NCI-H82 (cell line): Measurements from ENCODE around the gene SESTD1.

ENCODE experiments used
- DNase-seq: peaks from one replicate; lab custom pipeline; 2025; lab: John Stamatoyannopoulos, UW

The SESTD1 gene

GRCh38 chr2:179106342-179106675 is 158.3 kb downstream of the SESTD1 start:
- no peak for DNase-seq

GRCh38 chr2:179104736-179105135 is 159.9 kb downstream of the SESTD1 start:
- DNase-seq, result no peak

GRCh38 chr2:179098080-179098689 is 166.4 kb downstream of the SESTD1 start:
- DNase-seq, result no peak

GRCh38 chr2:179097131-179097530 is 167.5 kb downstream of the SESTD1 start:
- no peak for DNase-seq

GRCh38 chr2:179096090-179096489 is 168.5 kb downstream of the SESTD1 start:
- no peak for DNase-seq

- peak; percentile 12 for DNase-seq
Measured at GRCh38 chr2:179092912-179093311, 171.7 kb downstream of the SESTD1 start.

GRCh38 chr2:179082697-179083096 is 181.9 kb downstream of the SESTD1 start:
- no peak for DNase-seq

GRCh38 chr2:179081954-179082353 is 182.7 kb downstream of the SESTD1 start:
- DNase-seq, result no peak

GRCh38 chr2:179072527-179072926 is 192.1 kb downstream of the SESTD1 start:
- no peak for DNase-seq

- no peak for DNase-seq
Measured at GRCh38 chr2:179071810-179072355, 192.7 kb downstream of the SESTD1 start.

GRCh38 chr2:179070895-179071294 is 193.7 kb downstream of the SESTD1 start:
- DNase-seq, result no peak

GRCh38 chr2:179069685-179070084 is 194.9 kb downstream of the SESTD1 start:
- no peak for DNase-seq

- no peak for DNase-seq
Measured at GRCh38 chr2:179068991-179069643, 195.5 kb downstream of the SESTD1 start.

- DNase-seq, result no peak
Measured at GRCh38 chr2:179059026-179059700, 205.5 kb downstream of the SESTD1 start.

- DNase-seq, result peak; percentile 67
Measured at GRCh38 chr2:179057737-179058136, 206.9 kb downstream of the SESTD1 start.

- peak; percentile 13 for DNase-seq
Measured at GRCh38 chr2:179053568-179053967, 211.1 kb downstream of the SESTD1 start.
